Mucosa of rectum (tissue), 2 donors: ENCODE measurements around the gene HDGF.

Experiments used
- H3K27ac ChIP-seq, 2 donors: one replicate each; pipeline ENCODE4 v1.7.0; 2013; ENCODE audit warnings: inconsistent platforms in 2 of 2, low read depth in 2 of 2, low read length in 2 of 2
- H3K27me3 ChIP-seq, 2 donors: one replicate each; pipeline ENCODE4 v1.7.0; 2013; ENCODE audit warnings: low read length in 2 of 2; ENCODE audit not compliant: control insufficient read depth in 2 of 2, insufficient read depth in 2 of 2
- H3K36me3 ChIP-seq, 2 donors: one replicate each; pipeline ENCODE4 v1.7.0; 2013; ENCODE audit warnings: low read length in 2 of 2; ENCODE audit not compliant: control insufficient read depth in 2 of 2, insufficient read depth in 2 of 2
- H3K4me1 ChIP-seq, 2 donors: one replicate each; pipeline ENCODE4 v1.7.0; 2013; ENCODE audit warnings: low read length in 2 of 2, mild to moderate bottlenecking in 1 of 2; ENCODE audit not compliant: control insufficient read depth in 2 of 2, insufficient read depth in 2 of 2
- H3K4me3 ChIP-seq, 2 donors: one replicate each; pipeline ENCODE4 v1.7.0; 2013; ENCODE audit warnings: low read length in 2 of 2
- H3K9ac ChIP-seq, 2 donors: one replicate each; pipeline ENCODE4 v1.7.0; 2013; ENCODE audit warnings: low read length in 2 of 2, low read depth in 1 of 2, mild to moderate bottlenecking in 1 of 2
- H3K9me3 ChIP-seq, 2 donors: one replicate each; pipeline ENCODE4 v1.7.0; 2013; ENCODE audit warnings: low read length in 2 of 2; ENCODE audit not compliant: control insufficient read depth in 2 of 2
- donor health status: healthy.
- donor health status: Normal muscosa, but diverticular disease.

The HDGF gene

DNA sequence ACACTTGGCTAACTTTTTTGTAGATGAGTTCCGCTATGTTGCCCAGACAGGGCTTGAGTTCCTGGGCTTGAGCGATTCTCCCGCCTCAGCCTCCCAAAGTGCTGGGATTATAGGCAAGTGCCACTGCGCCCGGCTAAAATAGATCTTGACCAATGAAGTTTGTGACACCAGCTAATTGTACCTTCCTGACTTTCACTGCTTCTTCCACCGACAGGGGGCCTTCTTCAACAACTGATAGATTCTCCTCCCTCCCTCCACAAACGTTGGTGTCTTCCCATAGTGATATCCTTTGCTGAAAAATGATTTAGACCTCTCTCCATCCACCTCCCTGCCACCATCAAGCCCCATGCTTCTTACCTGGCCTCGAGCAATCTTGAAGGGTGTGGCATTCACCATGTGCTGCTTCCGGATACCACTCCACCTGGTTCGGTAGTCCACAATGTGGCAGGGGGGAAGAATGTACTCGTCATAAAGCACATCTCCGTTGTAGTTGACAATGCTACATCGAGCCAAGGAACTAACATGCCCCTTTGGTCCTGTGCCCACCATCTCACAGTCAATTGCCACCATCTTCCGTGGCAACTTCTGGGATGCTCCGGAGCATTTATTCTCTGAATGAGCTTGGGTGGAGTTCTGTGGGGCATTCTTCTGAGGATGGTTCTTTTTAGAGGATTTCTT lies 24.8 kb downstream of the HDGF start:
- no peaks in the 10 kb centered on the region for H3K27me3 ChIP-seq
- H3K27ac ChIP-seq = no peak overlapping the region
- H3K4me3 ChIP-seq = peak overlapping the region; percentile 46 to 100
- H3K9me3 ChIP-seq = no peaks in the 10 kb centered on the region
- H3K9ac ChIP-seq = peak overlapping the region; percentile 38 to 49
- H3K36me3 ChIP-seq = peaks cover 26 to 32% of the 10 kb centered on the region in 2 donors
- peaks cover 35 to 36% of the 10 kb centered on the region in 2 donors for H3K4me1 ChIP-seq

- no peaks in the 10 kb centered on the region for H3K27me3 ChIP-seq
- peak overlapping the region; percentile 44 to 49 for H3K9ac ChIP-seq
- peak overlapping the region; percentile 44 to 100 for H3K4me3 ChIP-seq
- no peak overlapping the region for H3K27ac ChIP-seq
- H3K4me1 ChIP-seq = peaks cover 35 to 36% of the 10 kb centered on the region in 2 donors
- H3K9me3 ChIP-seq = no peaks in the 10 kb centered on the region
- peaks cover 33 to 40% of the 10 kb centered on the region in 2 donors for H3K36me3 ChIP-seq
Observed at GRCh38 chr1:156725683-156726280, 25.7 kb downstream of the HDGF start.

GRCh38 chr1:156721535-156721934 lies 29.9 kb downstream of the HDGF start:
- Histone ChIP-seq H3K27me3 (no peaks in the 10 kb centered on the region), H3K27ac (no peak overlapping the region), H3K4me3 (no peak overlapping the region), H3K9ac (no peak overlapping the region), H3K4me1 (peaks cover 16 to 19% of the 10 kb centered on the region in 2 donors), H3K36me3 (peaks cover 35 to 43% of the 10 kb centered on the region in 2 donors), H3K9me3 (no peaks in the 10 kb centered on the region)

DNA sequence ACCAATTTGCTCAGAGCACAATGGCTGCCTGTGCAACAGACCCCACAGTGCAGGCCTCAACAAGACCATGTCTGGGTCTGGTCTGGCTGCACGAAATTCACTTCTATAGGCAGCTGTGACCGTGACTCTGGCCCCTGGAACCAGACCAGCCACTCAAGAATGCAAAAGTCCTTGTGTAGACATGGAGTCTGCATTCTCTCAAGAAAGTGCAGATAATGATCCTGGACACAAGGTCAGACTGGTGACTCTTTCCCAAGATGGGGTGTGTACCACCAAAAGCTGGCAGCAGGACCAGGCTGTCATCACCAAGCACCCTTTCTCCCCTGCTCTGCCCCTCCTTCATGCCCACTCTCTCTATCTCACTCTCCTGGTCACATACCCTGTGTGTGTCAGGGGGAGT lies 30.3 kb downstream of the HDGF start:
- H3K36me3 ChIP-seq = peaks cover 35 to 43% of the 10 kb centered on the region in 2 donors
- H3K4me1 ChIP-seq = peaks cover 12 to 15% of the 10 kb centered on the region in 2 donors
- no peak overlapping the region for H3K4me3 ChIP-seq
- H3K27me3 ChIP-seq = no peaks in the 10 kb centered on the region
- no peak overlapping the region for H3K9ac ChIP-seq
- H3K9me3 ChIP-seq = no peaks in the 10 kb centered on the region
- H3K27ac ChIP-seq = no peak overlapping the region

GRCh38 chr1:156717351-156717750 lies 34.1 kb downstream of the HDGF start:
- peaks cover 10 to 16% of the 10 kb centered on the region in 2 donors for H3K36me3 ChIP-seq
- H3K9ac ChIP-seq = no peak overlapping the region
- no peaks in the 10 kb centered on the region for H3K4me1 ChIP-seq
- no peak overlapping the region for H3K4me3 ChIP-seq
- H3K27me3 ChIP-seq = no peaks in the 10 kb centered on the region
- no peak overlapping the region for H3K27ac ChIP-seq
- no peaks in the 10 kb centered on the region for H3K9me3 ChIP-seq

- Histone ChIP-seq H3K36me3 (peaks cover 0 to 1% of the 10 kb centered on the region in 2 donors), H3K9ac (no peak overlapping the region), H3K27ac (no peak overlapping the region), H3K27me3 (no peaks in the 10 kb centered on the region), H3K4me3 (no peak overlapping the region), H3K9me3 (no peaks in the 10 kb centered on the region), H3K4me1 (peaks cover 3 to 5% of the 10 kb centered on the region in 2 donors)
Observed at GRCh38 chr1:156714830-156715229, 36.6 kb downstream of the HDGF start.

DNA sequence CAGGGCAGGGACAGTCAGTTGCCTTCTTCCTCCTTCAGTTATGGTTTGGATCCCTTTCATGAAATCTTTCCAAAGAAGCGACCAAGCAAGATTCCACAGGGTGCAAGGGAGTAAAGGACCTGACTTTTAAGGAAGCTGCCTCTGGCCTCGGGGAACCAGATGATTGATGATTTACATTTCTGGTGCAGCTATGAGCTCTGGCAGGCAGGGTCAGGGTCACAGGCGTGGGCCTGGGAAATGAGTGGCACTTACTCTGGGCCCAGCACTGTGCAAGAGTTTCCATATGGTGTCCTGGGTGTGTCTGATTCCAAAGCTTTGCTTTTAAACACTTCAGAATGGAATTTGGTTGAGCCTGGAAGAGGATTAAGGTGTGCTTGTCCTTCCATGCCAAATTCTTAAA lies 38.8 kb downstream of the HDGF start:
- Histone ChIP-seq H3K4me1 (peaks cover 3 to 8% of the 10 kb centered on the region in 2 donors), H3K27me3 (no peaks in the 10 kb centered on the region), H3K9ac (no peak overlapping the region), H3K9me3 (no peaks in the 10 kb centered on the region), H3K36me3 (no peaks in the 10 kb centered on the region), H3K27ac (no peak overlapping the region), H3K4me3 (no peak overlapping the region)

DNA sequence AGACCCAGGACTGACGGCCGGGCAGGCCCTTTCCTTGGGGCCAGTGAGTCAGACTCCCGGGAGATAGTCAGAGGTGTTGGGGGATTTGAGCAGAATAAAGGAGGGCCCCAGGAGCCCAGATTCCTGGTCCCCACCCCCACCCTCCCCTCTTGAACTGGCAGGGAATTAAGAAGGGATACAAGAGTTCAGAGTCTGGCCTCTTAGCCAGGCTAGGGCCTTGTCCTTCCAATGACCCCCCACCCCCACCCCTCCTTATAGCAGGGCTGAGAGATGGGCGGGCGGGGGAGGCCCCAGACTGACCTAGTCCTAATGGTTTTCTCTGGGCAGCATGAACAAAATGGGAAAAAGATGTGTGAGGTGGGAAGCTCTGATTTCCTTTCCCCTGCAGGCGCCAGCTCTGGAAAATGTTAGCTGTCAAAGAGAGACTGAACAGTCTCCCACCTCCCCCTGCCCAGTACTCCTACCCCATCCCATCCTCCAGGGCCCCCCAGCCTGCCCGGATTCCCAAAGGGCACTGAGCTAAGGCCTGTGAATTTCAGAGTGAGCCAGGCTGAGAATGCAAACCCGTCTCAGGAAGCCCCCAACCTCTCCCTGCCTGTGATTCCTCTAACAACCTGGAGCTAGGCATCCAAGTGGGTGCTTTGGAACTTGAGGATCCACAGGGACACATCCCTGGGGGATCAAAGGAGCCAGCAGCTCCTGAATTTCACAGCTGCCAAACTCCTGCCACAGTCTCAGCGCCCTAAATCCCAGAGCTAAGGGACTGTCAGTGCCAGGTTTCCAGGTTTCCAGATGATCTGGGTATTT lies 40.3 kb downstream of the HDGF start:
- Histone ChIP-seq H3K4me3 (no peak overlapping the region), H3K27ac (no peak overlapping the region), H3K9me3 (no peaks in the 10 kb centered on the region), H3K9ac (no peak overlapping the region), H3K4me1 (peaks cover 10 to 12% of the 10 kb centered on the region in 2 donors), H3K36me3 (no peaks in the 10 kb centered on the region), H3K27me3 (peaks cover 0 to 2% of the 10 kb centered on the region in 2 donors)

- Histone ChIP-seq H3K4me3 (no peak overlapping the region), H3K27me3 (peaks cover 4 to 6% of the 10 kb centered on the region in 2 donors), H3K9ac (no peak overlapping the region), H3K36me3 (no peaks in the 10 kb centered on the region), H3K27ac (no peak overlapping the region), H3K4me1 (peaks cover 21 to 24% of the 10 kb centered on the region in 2 donors), H3K9me3 (no peaks in the 10 kb centered on the region)
Observed at GRCh38 chr1:156709757-156710489, 41.6 kb downstream of the HDGF start.
